ENCODE data around the gene PTMS.

PTMS gene

GRCh38 chr12:6783828-6784227, 17.7 kb downstream of the PTMS start:
- no peaks in the 10 kb centered on the region for H3K27me3 ChIP-seq (ENCODE audit: control insufficient read depth in 1 of 2, insufficient read depth in 1 of 2, low read length in 2 of 2)
- H3K36me3 ChIP-seq (ENCODE audit: control insufficient read depth in 1 of 2, insufficient read depth in 2 of 2, low read depth in 1 of 2, low read length in 2 of 2) = no peaks in the 10 kb centered on the region

GRCh38 chr12:6784296-6784695, 18.1 kb downstream of the PTMS start:
- no peak overlapping the region for H3K4ac ChIP-seq (ENCODE audit: low read depth in 1 of 2, low read length in 2 of 2)
- H3K27me3 ChIP-seq (ENCODE audit: control insufficient read depth in 1 of 2, insufficient read depth in 1 of 2, low read length in 2 of 2) = no peaks in the 10 kb centered on the region
- H3K23ac ChIP-seq (ENCODE audit: low read length in 2 of 2) = no peak overlapping the region
- no peak for DNase-seq
- H2BK120ac ChIP-seq (ENCODE audit: low read depth, low read length) = no peak overlapping the region
- no peak overlapping the region for H2AK5ac ChIP-seq (ENCODE audit: low read length, severe bottlenecking)
- H2BK12ac ChIP-seq (ENCODE audit: low read length in 2 of 2) = no peak overlapping the region
- no peak overlapping the region for H2BK15ac ChIP-seq (ENCODE audit: low read depth, poor library complexity, severe bottlenecking)
- no peak overlapping the region for H3K18ac ChIP-seq (ENCODE audit: low read depth in 1 of 2, low read length in 2 of 2)
- no peak overlapping the region for H3K4me3 ChIP-seq (ENCODE audit: insufficient read depth in 1 of 2, low read depth in 1 of 2, low read length in 2 of 2)
- no peaks in the 10 kb centered on the region for H3K79me1 ChIP-seq (replicated peaks; ENCODE audit: low read length, poor library complexity, severe bottlenecking)
- H3K9me3 ChIP-seq (ENCODE audit: control insufficient read depth, low read length) = no peaks in the 10 kb centered on the region
- H3K27ac ChIP-seq (ENCODE audit: low read length, poor library complexity, severe bottlenecking) = no peak overlapping the region
- no peak overlapping the region for H2BK5ac ChIP-seq (ENCODE audit: low read depth, low read length, poor library complexity, severe bottlenecking)
- H3K14ac ChIP-seq (ENCODE audit: low read length in 2 of 2) = no peak overlapping the region
- H3K4me1 ChIP-seq (ENCODE audit: control insufficient read depth, insufficient read depth, low read depth, low read length) = no peaks in the 10 kb centered on the region
- H2AFZ ChIP-seq (ENCODE audit: low read depth, low read length) = no peak overlapping the region
- H4K8ac ChIP-seq (ENCODE audit: low read length) = no peak overlapping the region
- WGBS = 69% methylated on average over 5 of the region's 5 CpGs
- H3K36me3 ChIP-seq (ENCODE audit: control insufficient read depth in 1 of 2, insufficient read depth in 2 of 2, low read depth in 1 of 2, low read length in 2 of 2) = no peaks in the 10 kb centered on the region
- H3K4me2 ChIP-seq (ENCODE audit: low read length, poor library complexity, severe bottlenecking) = no peak overlapping the region
- no peak overlapping the region for H4K91ac ChIP-seq (ENCODE audit: low read length)
- no peak overlapping the region for H3K9ac ChIP-seq (ENCODE audit: low read length)

More at GRCh38 chr12:6783828-6784227, 17.7 kb downstream of the PTMS start:
- H3K4me1 ChIP-seq (ENCODE audit: control insufficient read depth, insufficient read depth, low read depth, low read length) = no peaks in the 10 kb centered on the region
- 93% methylated on average over 9 of the region's 9 CpGs for WGBS
- H3K14ac ChIP-seq (ENCODE audit: low read length in 2 of 2) = no peak overlapping the region
- no peak overlapping the region for H3K18ac ChIP-seq (ENCODE audit: low read depth in 1 of 2, low read length in 2 of 2)
- no peak overlapping the region for H4K91ac ChIP-seq (ENCODE audit: low read length)
- H3K9me3 ChIP-seq (ENCODE audit: control insufficient read depth, low read length) = no peaks in the 10 kb centered on the region
- no peak overlapping the region for H3K27ac ChIP-seq (ENCODE audit: low read length, poor library complexity, severe bottlenecking)
- H2AK5ac ChIP-seq (ENCODE audit: low read length, severe bottlenecking) = no peak overlapping the region
- H3K79me1 ChIP-seq (replicated peaks; ENCODE audit: low read length, poor library complexity, severe bottlenecking) = no peaks in the 10 kb centered on the region
- H2BK120ac ChIP-seq (ENCODE audit: low read depth, low read length) = no peak overlapping the region
- H2BK5ac ChIP-seq (ENCODE audit: low read depth, low read length, poor library complexity, severe bottlenecking) = no peak overlapping the region
- no peak overlapping the region for H2BK12ac ChIP-seq (ENCODE audit: low read length in 2 of 2)
- H4K8ac ChIP-seq (ENCODE audit: low read length) = no peak overlapping the region
- no peak overlapping the region for H3K4me3 ChIP-seq (ENCODE audit: insufficient read depth in 1 of 2, low read depth in 1 of 2, low read length in 2 of 2)
- H2AFZ ChIP-seq (ENCODE audit: low read depth, low read length) = no peak overlapping the region
- H3K23ac ChIP-seq (ENCODE audit: low read length in 2 of 2) = no peak overlapping the region
- no peak overlapping the region for H3K9ac ChIP-seq (ENCODE audit: low read length)
- H3K4me2 ChIP-seq (ENCODE audit: low read length, poor library complexity, severe bottlenecking) = no peak overlapping the region
- H2BK15ac ChIP-seq (ENCODE audit: low read depth, poor library complexity, severe bottlenecking) = no peak overlapping the region
- H3K4ac ChIP-seq (ENCODE audit: low read depth in 1 of 2, low read length in 2 of 2) = no peak overlapping the region
- DNase-seq = no peak

- no peak overlapping the region for H2BK120ac ChIP-seq (ENCODE audit: low read depth, low read length)
- H3K27me3 ChIP-seq (ENCODE audit: control insufficient read depth in 1 of 2, insufficient read depth in 1 of 2, low read length in 2 of 2) = peaks cover 0 to 5% of the 10 kb centered on the region in 2 experiments
- H2BK15ac ChIP-seq (ENCODE audit: low read depth, poor library complexity, severe bottlenecking) = no peak overlapping the region
- H4K8ac ChIP-seq (ENCODE audit: low read length) = peak overlapping the region; percentile 40
- H3K14ac ChIP-seq (ENCODE audit: low read length in 2 of 2) = no peak overlapping the region
- no peaks in the 10 kb centered on the region for H3K79me1 ChIP-seq (replicated peaks; ENCODE audit: low read length, poor library complexity, severe bottlenecking)
- H3K23ac ChIP-seq (ENCODE audit: low read length in 2 of 2) = no peak overlapping the region
- H3K18ac ChIP-seq (ENCODE audit: low read depth in 1 of 2, low read length in 2 of 2) = no peak overlapping the region
- no peak overlapping the region for H3K9ac ChIP-seq (ENCODE audit: low read length)
- no peak overlapping the region for H2AK5ac ChIP-seq (ENCODE audit: low read length, severe bottlenecking)
- no peak overlapping the region for H2AFZ ChIP-seq (ENCODE audit: low read depth, low read length)
- WGBS = 58% methylated on average over 4 of the region's 5 CpGs
- H4K91ac ChIP-seq (ENCODE audit: low read length) = no peak overlapping the region
- no peak overlapping the region for H2BK5ac ChIP-seq (ENCODE audit: low read depth, low read length, poor library complexity, severe bottlenecking)
- H3K27ac ChIP-seq (ENCODE audit: low read length, poor library complexity, severe bottlenecking) = no peak overlapping the region
- peaks cover 4% of the 10 kb centered on the region for H3K4me1 ChIP-seq (ENCODE audit: control insufficient read depth, insufficient read depth, low read depth, low read length)
- no peak overlapping the region for H3K4me3 ChIP-seq (ENCODE audit: insufficient read depth in 1 of 2, low read depth in 1 of 2, low read length in 2 of 2)
- H3K4me2 ChIP-seq (ENCODE audit: low read length, poor library complexity, severe bottlenecking) = no peak overlapping the region
- DNase-seq = no peak
- H3K36me3 ChIP-seq (ENCODE audit: control insufficient read depth in 1 of 2, insufficient read depth in 2 of 2, low read depth in 1 of 2, low read length in 2 of 2) = no peaks in the 10 kb centered on the region
- H3K4ac ChIP-seq (ENCODE audit: low read depth in 1 of 2, low read length in 2 of 2) = no peak overlapping the region
- no peaks in the 10 kb centered on the region for H3K9me3 ChIP-seq (ENCODE audit: control insufficient read depth, low read length)
- no peak overlapping the region for H2BK12ac ChIP-seq (ENCODE audit: low read length in 2 of 2)
Observed at GRCh38 chr12:6784761-6785160, 18.6 kb downstream of the PTMS start.

- Histone ChIP-seq H3K14ac (ENCODE audit: low read length in 2 of 2) (no peak overlapping the region), H3K36me3 (ENCODE audit: control insufficient read depth in 1 of 2, insufficient read depth in 2 of 2, low read depth in 1 of 2, low read length in 2 of 2) (no peaks in the 10 kb centered on the region), H3K23ac (ENCODE audit: low read length in 2 of 2) (no peak overlapping the region), H3K79me1 (replicated peaks; ENCODE audit: low read length, poor library complexity, severe bottlenecking) (no peaks in the 10 kb centered on the region), H2BK12ac (ENCODE audit: low read length in 2 of 2) (no peak overlapping the region), H3K18ac (ENCODE audit: low read depth in 1 of 2, low read length in 2 of 2) (no peak overlapping the region), H3K9me3 (ENCODE audit: control insufficient read depth, low read length) (no peaks in the 10 kb centered on the region), H4K91ac (ENCODE audit: low read length) (no peak overlapping the region), H3K4ac (ENCODE audit: low read depth in 1 of 2, low read length in 2 of 2) (no peak overlapping the region), H2BK5ac (ENCODE audit: low read depth, low read length, poor library complexity, severe bottlenecking) (no peak overlapping the region), H3K27ac (ENCODE audit: low read length, poor library complexity, severe bottlenecking) (no peak overlapping the region), H2BK15ac (ENCODE audit: low read depth, poor library complexity, severe bottlenecking) (no peak overlapping the region), H2BK120ac (ENCODE audit: low read depth, low read length) (no peak overlapping the region), H3K9ac (ENCODE audit: low read length) (no peak overlapping the region), H2AFZ (ENCODE audit: low read depth, low read length) (no peak overlapping the region), H3K4me2 (ENCODE audit: low read length, poor library complexity, severe bottlenecking) (no peak overlapping the region), H3K27me3 (ENCODE audit: control insufficient read depth in 1 of 2, insufficient read depth in 1 of 2, low read length in 2 of 2) (peaks cover 0 to 9% of the 10 kb centered on the region in 2 experiments), H3K4me3 (ENCODE audit: insufficient read depth in 1 of 2, low read depth in 1 of 2, low read length in 2 of 2) (no peak overlapping the region), H3K4me1 (ENCODE audit: control insufficient read depth, insufficient read depth, low read depth, low read length) (peaks cover 4% of the 10 kb centered on the region), H2AK5ac (ENCODE audit: low read length, severe bottlenecking) (no peak overlapping the region), H4K8ac (ENCODE audit: low read length) (no peak overlapping the region)
- DNase-seq = no peak
- 68% methylated on average over 4 of the region's 9 CpGs for WGBS
Observed at GRCh38 chr12:6786416-6787094, 20.4 kb downstream of the PTMS start.

All from mesenchymal stem cell (in vitro differentiated cells and primary cell).